Neural progenitor cell (in vitro differentiated cells): Measurements from ENCODE around the gene ADH4.

Source experiments
- CTCF ChIP-seq: fragments of 200-600 bp; sonication (generic); IDR thresholded peaks from 2 replicates; pipeline ENCODE4 v1.5.1; 2017; ENCODE audit warnings: antibody characterized with exemption, mild to moderate bottlenecking
- EZH2 ChIP-seq: fragments of 200-600 bp; sonication (generic); IDR thresholded peaks from 2 replicates; pipeline ENCODE4 v1.6.1; 2017; ENCODE audit warnings: antibody characterized with exemption, mild to moderate bottlenecking, moderate library complexity
- EZH2phosphoT487 ChIP-seq: fragments of 200-600 bp; sonication (generic); IDR thresholded peaks from 2 replicates; pipeline ENCODE4 v1.6.1; 2017; ENCODE audit warnings: antibody characterized with exemption

GRCh38 chr4:99144587-99144986 is 490 bp upstream of the ADH4 start:
- no peak for TF ChIP-seq EZH2phosphoT487
- TF ChIP-seq CTCF = no peak
- no peak for TF ChIP-seq EZH2
